OCI-LY3 (cell line): Measurements from ENCODE around the gene COMT.

Experiments used
- H2AFZ ChIP-seq: fragments of 200-600, 300-600 bp; shearing (Covaris generic); 2 replicates; pipeline ENCODE4 v1.6.0; 2014; ENCODE audit warnings: antibody characterized with exemption, low read depth, low read length
- H3K27ac ChIP-seq: fragments of 200-600, 300-600 bp; sonication (generic); 2 replicates; pipeline ENCODE4 v1.5.1; 2014; ENCODE audit warnings: mild to moderate bottlenecking, low read length, moderate library complexity, mixed read lengths
- H3K27me3 ChIP-seq: fragments of 200-600, 300-600 bp; sonication (generic); 2 replicates; pipeline ENCODE4 v1.6.1; 2014; ENCODE audit warnings: low read depth, low read length, mixed read lengths
- H3K36me3 ChIP-seq: fragments of 200-600, 300-600 bp; sonication (generic); replicated peaks from 2 replicates; pipeline ENCODE3; 2014; ENCODE audit warnings: low read depth, low read length, mixed read lengths
- H3K4me1 ChIP-seq: fragments of 300-600, 200-600 bp; sonication (generic); 2 replicates; pipeline ENCODE4 v1.6.1; 2014; ENCODE audit warnings: low read length, mixed read lengths
- H3K4me2 ChIP-seq: fragments of 200-600, 300-600 bp; sonication (generic); 2 replicates; pipeline ENCODE4 v1.6.1; 2014; ENCODE audit warnings: low read length, mixed read lengths
- H3K4me3 ChIP-seq: fragments of 300-600, 200-600 bp; sonication (generic); 2 replicates; pipeline ENCODE4 v1.5.1; 2014; ENCODE audit warnings: antibody characterized with exemption, mild to moderate bottlenecking, low read length, moderate library complexity
- H3K79me2 ChIP-seq: fragments of 300-600, 200-600 bp; shearing (Covaris generic); 2 replicates; pipeline ENCODE4 v1.6.1; 2014; ENCODE audit warnings: mild to moderate bottlenecking, low read length, mixed read lengths
- H3K9ac ChIP-seq: fragments of 300-600, 200-600 bp; shearing (Covaris generic); 2 replicates; pipeline ENCODE4 v1.6.0; 2014; ENCODE audit warnings: mild to moderate bottlenecking, low read length, moderate library complexity
- H3K9me3 ChIP-seq: fragments of 200-600, 300-600 bp; shearing (Covaris generic); 2 replicates; pipeline ENCODE4 v1.6.1; 2014; ENCODE audit warnings: low read length, mixed read lengths; ENCODE audit not compliant: insufficient read depth
- H4K20me1 ChIP-seq: fragments of 200-600, 300-600 bp; sonication (generic); 2 replicates; pipeline ENCODE4 v1.6.1; 2016; ENCODE audit warnings: low read length, mixed read lengths; ENCODE audit not compliant: insufficient read depth
- CTCF ChIP-seq: fragments of 200-600, 300-600 bp; sonication (generic); IDR thresholded peaks from 2 replicates; pipeline ENCODE4 v1.5.1; 2014; ENCODE audit warnings: antibody characterized with exemption, low read length, low read depth
- EZH2phosphoT487 ChIP-seq: fragments of 200-600 bp; shearing (Covaris generic); IDR thresholded peaks from 2 replicates; pipeline ENCODE4 v1.6.1; 2018; ENCODE audit warnings: antibody characterized with exemption, mixed run types, low read depth

Gene COMT

GRCh38 chr22:20009582-20010306 is 68.2 kb downstream of the COMT start:
- Histone ChIP-seq H3K4me2 (no peak overlapping the region), H3K9me3 (no peaks in the 10 kb centered on the region), H2AFZ (no peak overlapping the region), H3K4me3 (no peak overlapping the region), H3K9ac (no peak overlapping the region), H3K27ac (no peak overlapping the region), H4K20me1 (no peaks in the 10 kb centered on the region), H3K27me3 (no peaks in the 10 kb centered on the region), H3K36me3 (no peaks in the 10 kb centered on the region), H3K4me1 (no peaks in the 10 kb centered on the region), H3K79me2 (no peaks in the 10 kb centered on the region)
- TF ChIP-seq CTCF (no peak), EZH2phosphoT487 (no peak)

- Histone ChIP-seq H3K27ac (no peak overlapping the region), H2AFZ (no peak overlapping the region), H3K79me2 (no peaks in the 10 kb centered on the region), H3K36me3 (no peaks in the 10 kb centered on the region), H3K27me3 (no peaks in the 10 kb centered on the region), H3K9ac (no peak overlapping the region), H3K4me1 (no peaks in the 10 kb centered on the region), H3K4me3 (no peak overlapping the region), H3K9me3 (no peaks in the 10 kb centered on the region), H4K20me1 (no peaks in the 10 kb centered on the region), H3K4me2 (no peak overlapping the region)
- TF ChIP-seq CTCF (no peak), EZH2phosphoT487 (no peak)
Measured at GRCh38 chr22:20010307-20011122, 68.9 kb downstream of the COMT start.

GRCh38 chr22:20011123-20011992 is 69.8 kb downstream of the COMT start:
- no peak overlapping the region for H3K4me2 ChIP-seq
- no peaks in the 10 kb centered on the region for H3K79me2 ChIP-seq
- no peak overlapping the region for H2AFZ ChIP-seq
- H4K20me1 ChIP-seq: no peaks in the 10 kb centered on the region
- no peaks in the 10 kb centered on the region for H3K36me3 ChIP-seq
- H3K27ac ChIP-seq: no peak overlapping the region
- TF ChIP-seq CTCF (no peak), EZH2phosphoT487 (no peak)
- H3K4me3 ChIP-seq: no peak overlapping the region
- H3K4me1 ChIP-seq: no peaks in the 10 kb centered on the region
- no peaks in the 10 kb centered on the region for H3K27me3 ChIP-seq
- H3K9me3 ChIP-seq: no peaks in the 10 kb centered on the region
- H3K9ac ChIP-seq: no peak overlapping the region
